ENCODE measurements around the gene SORCS2.

DNA sequence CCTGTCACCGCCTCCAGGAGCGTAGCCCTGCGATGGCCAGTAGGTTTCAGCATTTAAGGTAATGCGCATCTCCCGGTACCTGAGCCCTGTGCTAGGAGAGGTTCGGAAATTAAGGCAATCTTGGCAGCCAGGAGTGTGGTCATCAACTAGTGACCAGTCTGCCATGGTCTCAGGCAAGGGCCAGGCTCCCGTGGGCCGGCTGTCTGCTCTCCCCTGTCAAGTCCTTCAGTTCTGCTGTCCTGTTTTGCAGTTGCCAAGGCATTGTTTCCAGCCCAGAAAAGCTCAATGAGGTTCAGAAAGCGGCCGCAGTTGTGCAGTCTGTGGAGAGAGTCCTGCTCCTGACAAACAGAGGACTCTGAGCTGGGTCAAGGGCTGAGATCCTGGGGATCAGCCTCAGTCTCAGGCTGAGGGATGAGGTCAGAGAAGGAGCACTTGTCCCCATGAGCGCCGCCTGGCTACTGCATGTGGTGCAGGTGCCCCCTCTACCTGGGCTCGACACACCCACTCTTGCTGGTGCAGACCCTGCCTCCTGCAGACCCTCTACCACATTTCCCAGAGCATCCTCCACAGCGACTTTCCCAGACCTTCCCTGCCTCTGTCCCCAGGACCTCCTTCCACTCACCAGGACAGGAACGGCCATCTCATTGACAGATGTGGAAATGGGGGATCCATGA is 295.8 kb downstream of the SORCS2 start:
- no peak for TF ChIP-seq CTCF (IDR thresholded peaks at IDR 0.05)
- no peak for TF ChIP-seq POLR2AphosphoS5 (IDR thresholded peaks at IDR 0.05)
